H1 (cell line): Measurements from ENCODE around the gene MOGAT3. TPM values are rescaled to one million over a fixed set of nuclear protein-coding genes. Genes with fewer than 3 reads are reported as not detected.

ENCODE experiments used
- CTCF ChIA-PET: fragments of 300-600 bp; sonication (Branson Sonifier 250); formaldehyde crosslinking; loops from one replicate; lab custom pipeline; 2021; ENCODE audit not compliant: partially characterized antibody; lab: Charles Lee
- POLR2A ChIA-PET: fragments of 300-600 bp; sonication (Branson Sonifier 250); formaldehyde crosslinking; loops from one replicate; lab custom pipeline; 2021; ENCODE audit warnings: inconsistent platforms; ENCODE audit not compliant: partially characterized antibody; lab: Charles Lee
- DNase-seq, 2 experiments: peaks; one replicate each; pipeline versions ENCODE4 v3.0.0 to v3.0.0-alpha.2; 2010 to 2022; ENCODE audit warnings: low spot score in 2 of 2, low read depth in 1 of 2, mixed read lengths in 1 of 2
- FAIRE-seq: peaks from 2 replicates; lab custom pipeline; 2011; peaks lifted over from hg19 to GRCh38; lab: Jason Lieb, UNC
- H2AFZ ChIP-seq: 2 replicates; pipeline ENCODE4 v1.8.1; 2012; ENCODE audit warnings: low read length, inconsistent platforms
- H2AK5ac ChIP-seq: 2 replicates; pipeline ENCODE4 v1.6.1; 2013; ENCODE audit warnings: low read depth, low read length
- H2BK120ac ChIP-seq: replicated peaks from 2 replicates; pipeline ENCODE3; 2013; ENCODE audit warnings: low read depth, low read length, inconsistent platforms
- H2BK12ac ChIP-seq: 2 replicates; pipeline ENCODE4 v1.6.1; 2013; ENCODE audit warnings: low read depth, low read length
- H2BK15ac ChIP-seq: 2 replicates; pipeline ENCODE4 v1.6.1; 2013; ENCODE audit warnings: low read length
- H2BK20ac ChIP-seq: 2 replicates; pipeline ENCODE4 v1.6.1; 2013; ENCODE audit warnings: low read length
- H2BK5ac ChIP-seq: 2 replicates; pipeline ENCODE4 v1.6.1; 2013; ENCODE audit warnings: low read depth, low read length
- H3K14ac ChIP-seq: 2 replicates; pipeline ENCODE4 v1.6.1; 2013; ENCODE audit warnings: inconsistent platforms; ENCODE audit not compliant: insufficient read length
- H3K18ac ChIP-seq: 2 replicates; pipeline ENCODE4 v1.6.1; 2013; ENCODE audit warnings: low read length; ENCODE audit errors: extremely low read depth
- H3K23ac ChIP-seq: 2 replicates; pipeline ENCODE4 v1.6.1; 2013; ENCODE audit warnings: inconsistent platforms; ENCODE audit not compliant: insufficient read length
- H3K23me2 ChIP-seq: 2 replicates; pipeline ENCODE4 v1.6.1; 2013; ENCODE audit warnings: low read depth, low read length
- H3K27ac ChIP-seq: 2 replicates; pipeline ENCODE4 v1.6.1; 2011; ENCODE audit warnings: low read depth, low read length, inconsistent platforms
- H3K27me3 ChIP-seq, 4 experiments: replicated peaks in 1 of 4; 1 replicate in 1 of 4; 2 replicates in 3 of 4; pipeline versions ENCODE4 v1.6.1 to v1.8.1; 2011 to 2013; ENCODE audit warnings: low read length in 3 of 4, mild to moderate bottlenecking in 3 of 4, inconsistent platforms in 2 of 4, mixed read lengths in 2 of 4, moderate library complexity in 1 of 4; ENCODE audit not compliant: control insufficient read depth in 3 of 4, insufficient read depth in 3 of 4; ENCODE audit errors: extremely low read depth in 1 of 4
- H3K36me3 ChIP-seq, 4 experiments: 2 replicates each; pipeline versions ENCODE4 v1.6.1 to v1.8.1; 2011 to 2013; ENCODE audit warnings: mild to moderate bottlenecking in 4 of 4, low read length in 3 of 4, moderate library complexity in 2 of 4, control low read depth in 1 of 4, inconsistent platforms in 1 of 4; ENCODE audit not compliant: insufficient read depth in 4 of 4, control insufficient read depth in 2 of 4
- H3K4ac ChIP-seq: replicated peaks from 2 replicates; pipeline ENCODE3; 2013; ENCODE audit warnings: low read length, low read depth, mixed read lengths, inconsistent platforms; ENCODE audit not compliant: insufficient read length
- H3K4me1 ChIP-seq, 4 experiments: replicated peaks in 1 of 4; 1 replicate in 1 of 4; 2 replicates in 3 of 4; pipeline versions ENCODE4 v1.6.1 to v1.8.1; 2011 to 2013; ENCODE audit warnings: low read length in 3 of 4, inconsistent platforms in 2 of 4, mixed read lengths in 1 of 4; ENCODE audit not compliant: insufficient read depth in 4 of 4, control insufficient read depth in 3 of 4
- H3K4me2 ChIP-seq, 2 experiments: 2 replicates each; pipeline versions ENCODE4 v1.6.1 to v1.8.1; 2011 to 2013; ENCODE audit warnings: low read depth in 2 of 2, low read length in 2 of 2, control low read depth in 1 of 2, inconsistent platforms in 1 of 2, mild to moderate bottlenecking in 1 of 2; ENCODE audit not compliant: insufficient read depth in 1 of 2
- H3K4me3 ChIP-seq, 4 experiments: fragments of 200-600, 300-600 bp in 1 of 4; sonication (generic), shearing (Covaris generic), sonication (Bioruptor Twin) in 1 of 4; 2 replicates each; pipeline versions ENCODE4 v1.5.1 to v1.8.1; 2011 to 2016; ENCODE audit warnings: low read length in 4 of 4, low read depth in 3 of 4, control low read depth in 2 of 4, inconsistent platforms in 2 of 4, mild to moderate bottlenecking in 2 of 4, mixed read lengths in 1 of 4, moderate library complexity in 1 of 4; ENCODE audit not compliant: insufficient read depth in 2 of 4; ENCODE audit errors: extremely low read depth in 1 of 4
- H3K56ac ChIP-seq: replicated peaks from 2 replicates; pipeline ENCODE3; 2013; ENCODE audit warnings: low read depth, mild to moderate bottlenecking, mixed read lengths, low read length, inconsistent platforms; ENCODE audit not compliant: insufficient read length
- H3K79me1 ChIP-seq: 2 replicates; pipeline ENCODE4 v1.6.1; 2013; ENCODE audit warnings: low read depth, low read length, control low read depth
- H3K79me2 ChIP-seq, 2 experiments: 2 replicates each; pipeline versions ENCODE4 v1.6.1 to v1.8.1; 2012 to 2013; ENCODE audit warnings: low read length in 2 of 2, mild to moderate bottlenecking in 2 of 2, inconsistent platforms in 1 of 2; ENCODE audit not compliant: insufficient read depth in 2 of 2, control insufficient read depth in 1 of 2
- H3K9ac ChIP-seq, 4 experiments: replicated peaks in 1 of 4; 1 replicate in 1 of 4; 2 replicates in 3 of 4; pipeline versions ENCODE4 v1.6.1 to v1.8.1; 2011 to 2013; ENCODE audit warnings: low read depth in 3 of 4, low read length in 3 of 4, control low read depth in 2 of 4, mild to moderate bottlenecking in 2 of 4, moderate library complexity in 2 of 4, inconsistent platforms in 1 of 4; ENCODE audit errors: extremely low read depth in 1 of 4
- H3K9me3 ChIP-seq, 2 experiments: 2 replicates each; pipeline versions ENCODE4 v1.6.1 to v1.8.1; 2012 to 2013; ENCODE audit warnings: mild to moderate bottlenecking in 2 of 2, moderate library complexity in 2 of 2, control low read depth in 1 of 2, inconsistent platforms in 1 of 2, low read depth in 1 of 2, low read length in 1 of 2, mixed read lengths in 1 of 2; ENCODE audit not compliant: insufficient read depth in 2 of 2
- H4K20me1 ChIP-seq, 2 experiments: replicated peaks in 1 of 2; 2 replicates each; pipeline versions ENCODE3 to v1.8.1; 2011 to 2013; ENCODE audit warnings: inconsistent platforms in 2 of 2, low read length in 2 of 2, mild to moderate bottlenecking in 1 of 2; ENCODE audit not compliant: insufficient read depth in 2 of 2, control insufficient read depth in 1 of 2
- H4K5ac ChIP-seq: 2 replicates; pipeline ENCODE4 v1.6.1; 2013; ENCODE audit warnings: low read length, low read depth, mixed read lengths, inconsistent platforms; ENCODE audit not compliant: insufficient read length
- H4K8ac ChIP-seq: 2 replicates; pipeline ENCODE4 v1.8.0; 2013; ENCODE audit warnings: mild to moderate bottlenecking, moderate library complexity, low read length, inconsistent platforms; ENCODE audit not compliant: insufficient read depth; ENCODE audit errors: extremely low read depth
- H4K91ac ChIP-seq: replicated peaks from 2 replicates; pipeline ENCODE3; 2013; ENCODE audit warnings: low read length, mixed read lengths, inconsistent platforms; ENCODE audit not compliant: insufficient read length
- BCL11A ChIP-seq, 2 experiments: IDR thresholded peaks; one replicate each; pipeline ENCODE4 v1.6.1; 2011; ENCODE audit warnings: low read depth in 2 of 2, low read length in 2 of 2, mild to moderate bottlenecking in 2 of 2
- CBX5 ChIP-seq: fragments of 300-800, 300-1000 bp; sonication (generic); IDR thresholded peaks from 2 replicates; pipeline ENCODE4 v1.7.1; 2016; ENCODE audit warnings: antibody characterized with exemption, low read length, low read depth
- CEBPB ChIP-seq: IDR thresholded peaks from 2 replicates; pipeline ENCODE4 v1.6.1; 2012; ENCODE audit warnings: low read depth, low read length
- GABPA ChIP-seq: IDR thresholded peaks from 2 replicates; pipeline ENCODE4 v1.6.1; 2011; ENCODE audit warnings: mild to moderate bottlenecking, low read length, moderate library complexity, borderline replicate concordance; ENCODE audit not compliant: insufficient read depth
- RXRA ChIP-seq: IDR thresholded peaks from 2 replicates; pipeline ENCODE4 v1.6.1; 2011; ENCODE audit warnings: low read depth, mild to moderate bottlenecking, low read length, moderate library complexity; ENCODE audit not compliant: insufficient read depth
- WGBS, 2 experiments: shearing (Covaris generic) in 1 of 2; methylation state at CpG; one replicate each; pipeline versions ENCODE4 v1.1.6 to v1.1.7; 2013 to 2015; ENCODE audit warnings: low lambda C conversion rate in 2 of 2, mixed read lengths in 2 of 2, inconsistent platforms in 1 of 2, low coverage in 1 of 2, missing lambda C conversion rate in 1 of 2; ENCODE audit not compliant: insufficient replicate concordance in 2 of 2, insufficient coverage in 1 of 2, insufficient read length in 1 of 2; ENCODE audit errors: extremely low coverage in 1 of 2, missing lambda C conversion rate in 1 of 2; 5-methylcytosine and 5-hydroxymethylcytosine counted together
- polyA plus RNA-seq, 7 experiments: library from polyadenylated mRNA; depleted of rRNA in 3 of 7; stranded (reverse) in 5 of 7; unstranded in 2 of 7; fragments of >200 nt in 5 of 7; fragments of 200-250 nt in 2 of 7; gene quantifications; 1 replicate in 5 of 7; 2 replicates in 1 of 7; 4 replicates in 1 of 7; pipeline versions ENCODE4 v1.2.1 to v1.2.3, GENCODE V29; 2011 to 2013; ENCODE audit warnings: missing spikeins in 2 of 7, mixed read lengths in 2 of 7
- total RNA-seq: library from RNA; stranded (reverse); fragmentation: NEBNext Ultra II Directional; extraction: Animal tissue kit (Norgen Biotek cat#: 25700); gene quantifications from 2 replicates; pipeline ENCODE4 v1.2.1, GENCODE V29; 2021

The MOGAT3 gene
- total and polyA plus RNA-seq, 2 of the 8 experiments (the other 6 are each of a cell fraction or from before 2014, with no cell fraction given) = 0.21 to 0.82 TPM

- POLR2A ChIA-PET = interaction anchor here (0.6 to 4.7 kb wide), 6 partner anchors 10 to 77 kb away, joined by 3 to 20 read pairs (median 3); partner anchors contain the start of gene VGF
- H3K79me2 ChIP-seq = 0 out of 4 replicates have a peak, but pooled peaks cover 0 to 4% of the 10 kb centered on the region in 2 experiments
- H3K9ac ChIP-seq = peak overlapping the region in 1 of 4 experiments; percentile 45; a peak in 1 of 7 replicates
- FAIRE-seq (no peak), DNase-seq (no peak)
- peak overlapping the region; percentile 48 to 82 (median 66) for H3K4me3 ChIP-seq
- no peak overlapping the region; the same call in 1 of the 2 replicates for H2BK5ac ChIP-seq
- no peaks in the 10 kb centered on the region; the same call in 1 of the 2 replicates for H3K23me2 ChIP-seq
- H3K14ac ChIP-seq = no peak overlapping the region
- H2BK120ac ChIP-seq = no peak overlapping the region
- H3K27me3 ChIP-seq = peaks cover 0 to 8% (median 5%) of the 10 kb centered on the region in 4 experiments; a peak in 3 of 7 replicates
- H3K79me1 ChIP-seq = no peaks in the 10 kb centered on the region
- H3K23ac ChIP-seq = no peak overlapping the region
- peak overlapping the region; percentile 70 for H4K91ac ChIP-seq
- no peak overlapping the region for H3K27ac ChIP-seq
- no peaks in the 10 kb centered on the region; a peak in 1 of 4 replicates for H3K9me3 ChIP-seq
- H2BK12ac ChIP-seq = no peak overlapping the region
- H4K5ac ChIP-seq = no peak overlapping the region
- H2AK5ac ChIP-seq = peak overlapping the region; percentile 2; the same call in 1 of the 2 replicates
- no peak overlapping the region for H3K56ac ChIP-seq
- no peak for TF ChIP-seq BCL11A (IDR thresholded peaks at IDR 0.05; ENCODE audit: low read depth in 2 of 2, low read length in 2 of 2)
- no peak for TF ChIP-seq GABPA
- TF ChIP-seq RXRA = no peak
- TF ChIP-seq CEBPB = no peak
- no peak for TF ChIP-seq CBX5
- no peak overlapping the region for H4K8ac ChIP-seq
- peak overlapping the region; percentile 86; the same call in 1 of the 2 replicates for H2BK20ac ChIP-seq
- peaks cover 0 to 3% (median 1%) of the 10 kb centered on the region in 4 experiments; a peak in 3 of 8 replicates for H3K36me3 ChIP-seq
- H2BK15ac ChIP-seq = 0 out of 2 replicates have a peak overlapping the region, but pooled peaks have one; percentile 36
- H3K4ac ChIP-seq = no peak overlapping the region
- H3K4me1 ChIP-seq = peaks cover 8 to 26% (median 20%) of the 10 kb centered on the region in 4 experiments
- H3K18ac ChIP-seq = peak overlapping the region; percentile 17
- CTCF ChIA-PET = interaction anchor here (0.7 to 7.6 kb wide), 12 partner anchors 10 to 123 kb away, joined by 3 to 115 read pairs (median 4); partner anchors contain the start of genes SERPINE1 and VGF
- H2AFZ ChIP-seq = no peak overlapping the region
- WGBS, 2 experiments = 47% methylated on average over 4 of the region's 4 CpGs; no CpG with 5 or more reads in 1 of the 2 experiments
- no peaks in the 10 kb centered on the region for H4K20me1 ChIP-seq
- peak overlapping the region; percentile 78 to 80 for H3K4me2 ChIP-seq
These were observed 45.5 kb downstream of the MOGAT3 start for GRCh38 chr7:101155303-101155702.
